ENCODE measurements around the gene APH1A.

The APH1A gene

GRCh38 chr1:150295476-150295875 lies 26.7 kb upstream of the APH1A start:
- Histone ChIP-seq H3K79me2 (ENCODE audit: control insufficient read depth, low read length) (peaks cover 72% of the 10 kb centered on the region), H3K27ac (ENCODE audit: low read depth, low read length) (no peak overlapping the region), H3K4me1 (ENCODE audit: control insufficient read depth, low read length) (peaks cover 20% of the 10 kb centered on the region), H3K9me2 (replicated peaks; ENCODE audit: control insufficient read depth, low read length) (no peaks in the 10 kb centered on the region), H3K27me3 (ENCODE audit: control insufficient read depth, low read length) (no peaks in the 10 kb centered on the region), H4K20me1 (ENCODE audit: control insufficient read depth, insufficient read depth, low read depth, low read length) (no peaks in the 10 kb centered on the region), H3K4me3 (ENCODE audit: low read length) (peak overlapping the region; percentile 26; the same call in 1 of the 2 replicates), H3K9me3 (ENCODE audit: control insufficient read depth, insufficient read depth, low read length) (no peaks in the 10 kb centered on the region), H3K4me2 (ENCODE audit: low read length) (peak overlapping the region; percentile 28), H3K36me3 (ENCODE audit: control insufficient read depth, low read length) (peaks cover 54% of the 10 kb centered on the region), H3F3A (ENCODE audit: control insufficient read depth, insufficient read depth) (no peaks in the 10 kb centered on the region)
- no peak for TF ChIP-seq CTCF (IDR thresholded peaks at IDR 0.05; ENCODE audit: low read depth, low read length, poor library complexity, severe bottlenecking)
- no peak for TF ChIP-seq EZH2phosphoT487 (IDR thresholded peaks at IDR 0.05; ENCODE audit: borderline replicate concordance, low read length)

GRCh38 chr1:150293433-150294253 lies 24.8 kb upstream of the APH1A start, which contains the start of gene MRPS21:
Gene MRPS21 (plus strand): TSS chr1:150293861. CDS start chr1:150294367, 506 bp downstream.
- Histone ChIP-seq H3F3A (ENCODE audit: control insufficient read depth, insufficient read depth) (no peaks in the 10 kb centered on the region), H4K20me1 (ENCODE audit: control insufficient read depth, insufficient read depth, low read depth, low read length) (no peaks in the 10 kb centered on the region), H3K79me2 (ENCODE audit: control insufficient read depth, low read length) (peaks cover 58% of the 10 kb centered on the region), H3K4me3 (ENCODE audit: low read length) (peak within 1 kb of the TSS; percentile 98), H3K36me3 (ENCODE audit: control insufficient read depth, low read length) (peaks cover 39% of the 10 kb centered on the region), H3K27me3 (ENCODE audit: control insufficient read depth, low read length) (no peaks in the 10 kb centered on the region), H3K9me2 (replicated peaks; ENCODE audit: control insufficient read depth, low read length) (no peaks in the 10 kb centered on the region), H3K4me2 (ENCODE audit: low read length) (peak within 1 kb of the TSS; percentile 98), H3K27ac (ENCODE audit: low read depth, low read length) (peak within 1 kb of the TSS; percentile 71), H3K4me1 (ENCODE audit: control insufficient read depth, low read length) (peaks cover 20% of the 10 kb centered on the region), H3K9me3 (ENCODE audit: control insufficient read depth, insufficient read depth, low read length) (no peaks in the 10 kb centered on the region)
- TF ChIP-seq CTCF (IDR thresholded peaks at IDR 0.05; ENCODE audit: low read depth, low read length, poor library complexity, severe bottlenecking) (no peak), EZH2phosphoT487 (IDR thresholded peaks at IDR 0.05; ENCODE audit: borderline replicate concordance, low read length) (no peak)

DNA sequence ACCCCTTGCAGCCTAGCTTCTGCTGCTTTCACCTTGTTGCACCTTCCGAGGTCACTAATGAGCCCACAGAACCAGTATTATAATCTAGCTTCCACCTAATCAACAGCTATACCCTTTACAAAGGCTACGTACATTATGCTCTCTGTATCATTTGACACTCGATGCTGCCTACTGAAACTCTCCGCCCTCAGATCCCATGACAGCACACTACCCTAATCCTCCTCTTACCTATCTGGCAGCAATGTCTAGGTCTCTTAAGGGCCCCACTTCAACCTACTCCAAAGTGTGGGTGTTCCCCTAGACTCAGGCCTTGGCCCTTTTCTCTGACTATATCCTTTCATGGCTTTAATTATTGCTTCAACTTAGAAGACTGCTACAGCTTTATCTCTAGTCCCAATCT lies 20.0 kb upstream of the APH1A start:
- H3K27ac ChIP-seq (ENCODE audit: low read depth, low read length) = no peak overlapping the region
- H3K27me3 ChIP-seq (ENCODE audit: control insufficient read depth, low read length) = peaks cover 9% of the 10 kb centered on the region; the same call in 1 of the 2 replicates
- H3K9me2 ChIP-seq (replicated peaks; ENCODE audit: control insufficient read depth, low read length) = no peaks in the 10 kb centered on the region
- H3K36me3 ChIP-seq (ENCODE audit: control insufficient read depth, low read length) = no peaks in the 10 kb centered on the region
- H3F3A ChIP-seq (ENCODE audit: control insufficient read depth, insufficient read depth) = no peaks in the 10 kb centered on the region
- H3K4me3 ChIP-seq (ENCODE audit: low read length) = no peak overlapping the region
- no peak overlapping the region for H3K4me2 ChIP-seq (ENCODE audit: low read length)
- peaks cover 11% of the 10 kb centered on the region for H3K79me2 ChIP-seq (ENCODE audit: control insufficient read depth, low read length)
- H3K4me1 ChIP-seq (ENCODE audit: control insufficient read depth, low read length) = peaks cover 10% of the 10 kb centered on the region
- no peaks in the 10 kb centered on the region for H3K9me3 ChIP-seq (ENCODE audit: control insufficient read depth, insufficient read depth, low read length)
- no peaks in the 10 kb centered on the region for H4K20me1 ChIP-seq (ENCODE audit: control insufficient read depth, insufficient read depth, low read depth, low read length)
- no peak for TF ChIP-seq CTCF (IDR thresholded peaks at IDR 0.05; ENCODE audit: low read depth, low read length, poor library complexity, severe bottlenecking)
- TF ChIP-seq EZH2phosphoT487 (IDR thresholded peaks at IDR 0.05; ENCODE audit: borderline replicate concordance, low read length) = no peak

Measured in DOHH2 (cell line).